GM23338 (cell line): ENCODE results near the gene WNT2. TPM values are rescaled to one million over a fixed set of nuclear protein-coding genes. Genes with fewer than 3 reads are reported as not detected.

Experiments
- ATAC-seq: fragments of 200-7000 bp; cut with Tn5 transposase; 3 replicates; pipeline ENCODE4 v1.9.1; 2020
- DNase-seq: peaks from one replicate; pipeline ENCODE4 v3.0.0-alpha.2; 2015; ENCODE audit warnings: low spot score
- H2AFZ ChIP-seq: fragments of 200-600 bp; sonication (generic); 2 replicates; pipeline ENCODE4 v1.8.0; 2016; ENCODE audit warnings: antibody characterized with exemption, mild to moderate bottlenecking, moderate library complexity
- H3F3A ChIP-seq: fragments of 200-600 bp; sonication (generic); replicated peaks from 2 replicates; pipeline ENCODE4 v1.8.0; 2017; ENCODE audit warnings: antibody characterized with exemption, mixed run types, low read depth
- H3K27ac ChIP-seq: fragments of 200-600 bp; sonication (generic); 2 replicates; pipeline ENCODE4 v1.6.1; 2016; ENCODE audit warnings: low read depth
- H3K27me3 ChIP-seq: fragments of 200-600 bp; sonication (generic); 2 replicates; pipeline ENCODE4 v1.8.0; 2016; ENCODE audit warnings: mild to moderate bottlenecking, mixed run types, moderate library complexity; ENCODE audit not compliant: insufficient read depth
- H3K36me3 ChIP-seq: fragments of 200-600 bp; sonication (generic); 2 replicates; pipeline ENCODE4 v1.8.0; 2016; ENCODE audit warnings: mild to moderate bottlenecking; ENCODE audit not compliant: insufficient read depth
- H3K4me1 ChIP-seq: fragments of 200-600 bp; sonication (generic); 2 replicates; pipeline ENCODE4 v1.8.0; 2016; ENCODE audit warnings: mild to moderate bottlenecking, moderate library complexity; ENCODE audit not compliant: insufficient read depth
- H3K4me2 ChIP-seq: fragments of 200-600 bp; sonication (generic); 2 replicates; pipeline ENCODE4 v1.7.1; 2017; ENCODE audit warnings: mixed run types
- H3K4me3 ChIP-seq: fragments of 200-600 bp; sonication (generic); 2 replicates; pipeline ENCODE4 v1.6.1; 2016; ENCODE audit warnings: mixed run types
- H3K79me2 ChIP-seq: fragments of 200-600 bp; sonication (generic); replicated peaks from 2 replicates; pipeline ENCODE4 v1.8.0; 2017; ENCODE audit warnings: mild to moderate bottlenecking; ENCODE audit not compliant: insufficient read depth
- H3K9me2 ChIP-seq: fragments of 200-600 bp; sonication (generic); 2 replicates; pipeline ENCODE4 v1.8.0; 2017; ENCODE audit not compliant: insufficient read depth
- H4K20me1 ChIP-seq: fragments of 200-600 bp; sonication (generic); replicated peaks from 2 replicates; pipeline ENCODE4 v1.8.0; 2017; ENCODE audit warnings: mild to moderate bottlenecking; ENCODE audit not compliant: insufficient read depth
- H3K27ac Mint-ChIP-seq: 2 replicates; pipeline ENCODE4 v1.8.0; 2020; ENCODE audit warnings: inconsistent platforms, mild to moderate bottlenecking, moderate library complexity, mixed read lengths
- H3K27me3 Mint-ChIP-seq: 3 replicates; pipeline ENCODE4 v1.8.0; 2022; ENCODE audit warnings: low read depth, mild to moderate bottlenecking, moderate library complexity, mixed read lengths, inconsistent platforms; ENCODE audit not compliant: insufficient read depth, poor library complexity
- H3K36me3 Mint-ChIP-seq: 3 replicates; pipeline ENCODE4 v1.8.0; 2021; ENCODE audit warnings: low read depth, mild to moderate bottlenecking, inconsistent platforms, moderate library complexity, mixed read lengths
- H3K4me1 Mint-ChIP-seq: 3 replicates; pipeline ENCODE4 v1.8.0; 2020; ENCODE audit warnings: mild to moderate bottlenecking, inconsistent platforms, mixed read lengths
- H3K4me3 Mint-ChIP-seq: 3 replicates; pipeline ENCODE4 v1.8.0; 2021; ENCODE audit warnings: moderate library complexity, mild to moderate bottlenecking, inconsistent platforms, mixed read lengths
- H3K9me3 Mint-ChIP-seq: 3 replicates; pipeline ENCODE4 v1.8.0; 2020; ENCODE audit warnings: moderate library complexity, mild to moderate bottlenecking, inconsistent platforms, mixed read lengths
- CREB1 ChIP-seq: fragments of 250-450 bp; sonication (Bioruptor Pico); IDR thresholded peaks from 2 replicates; pipeline ENCODE4 v1.5.0; 2020; ENCODE audit warnings: low read depth, mild to moderate bottlenecking, moderate library complexity
- EZH2 ChIP-seq: fragments of 200-600 bp; sonication (generic); IDR thresholded peaks from one replicate; pipeline ENCODE4 v1.8.0; 2017; ENCODE audit warnings: antibody characterized with exemption, mild to moderate bottlenecking, low read depth; ENCODE audit not compliant: unreplicated experiment
- EZH2phosphoT487 ChIP-seq: fragments of 200-600 bp; sonication (generic); IDR thresholded peaks from one replicate; pipeline ENCODE4 v1.8.1; 2018; ENCODE audit warnings: antibody characterized with exemption; ENCODE audit not compliant: unreplicated experiment
- JUNB ChIP-seq: IDR thresholded peaks from one replicate; pipeline ENCODE4 v1.6.1; 2016; ENCODE audit warnings: antibody characterized with exemption; ENCODE audit not compliant: unreplicated experiment
- NANOG ChIP-seq: IDR thresholded peaks from 2 replicates; pipeline ENCODE4 v1.6.1; 2016; ENCODE audit warnings: antibody characterized with exemption, borderline replicate concordance
- POLR2AphosphoS5 ChIP-seq: IDR thresholded peaks from 2 replicates; pipeline ENCODE4 v1.6.1; 2016; ENCODE audit warnings: antibody characterized with exemption, low read depth
- STAT1 ChIP-seq: IDR thresholded peaks from one replicate; pipeline ENCODE4 v1.6.1; 2016; ENCODE audit warnings: antibody characterized with exemption; ENCODE audit not compliant: unreplicated experiment
- ZNF114 ChIP-seq: fragments of 250-450 bp; sonication (Bioruptor Pico); IDR thresholded peaks from 2 replicates; pipeline ENCODE4 v1.5.0; 2020; ENCODE audit warnings: mild to moderate bottlenecking, moderate library complexity
- ZNF331 ChIP-seq: fragments of 250-450 bp; sonication (Bioruptor Pico); IDR thresholded peaks from 2 replicates; pipeline ENCODE4 v1.5.0; 2020; ENCODE audit warnings: low read depth, mild to moderate bottlenecking, moderate library complexity
- polyA plus RNA-seq: library from polyadenylated mRNA; unstranded; fragments of >200 nt; fragmentation: Nextera tagmentation; extraction: Ambion mirVana; gene quantifications from 2 replicates; pipeline ENCODE4 v1.2.1, GENCODE V29; 2016
- total RNA-seq: library from RNA; depleted of rRNA; stranded (reverse); fragments of >200 nt; shearing (Covaris generic); gene quantifications from 2 replicates; pipeline ENCODE4 v1.2.3, GENCODE V29; 2014
- TF ChIP-seq, protein P1 (sequence below): IDR thresholded peaks from 2 replicates; pipeline ENCODE4 v1.6.1; 2016; ENCODE audit warnings: antibody characterized with exemption
- TF ChIP-seq, protein P2 (sequence below): IDR thresholded peaks from one replicate; pipeline ENCODE4 v1.6.1; 2018; ENCODE audit warnings: antibody characterized with exemption; ENCODE audit not compliant: unreplicated experiment
- TF ChIP-seq, protein P3 (sequence below), 2 experiments: fragments of 200-600 bp in 1 of 2; sonication (generic) in 1 of 2; conservative IDR thresholded peaks; 2 replicates each; pipeline versions ENCODE4 v1.5.1 to v1.6.1; 2016 to 2017; ENCODE audit warnings: antibody characterized with exemption in 2 of 2, low read depth in 2 of 2, mild to moderate bottlenecking in 2 of 2, moderate library complexity in 1 of 2
- TF ChIP-seq, protein P4 (sequence below): fragments of 250-450 bp; sonication (Bioruptor Pico); IDR thresholded peaks from 2 replicates; pipeline ENCODE4 v1.5.0; 2020; ENCODE audit warnings: mild to moderate bottlenecking, moderate library complexity

Gene WNT2
- total and polyA plus RNA-seq, 2 experiments from 2014 or later, result not detected

DNA sequence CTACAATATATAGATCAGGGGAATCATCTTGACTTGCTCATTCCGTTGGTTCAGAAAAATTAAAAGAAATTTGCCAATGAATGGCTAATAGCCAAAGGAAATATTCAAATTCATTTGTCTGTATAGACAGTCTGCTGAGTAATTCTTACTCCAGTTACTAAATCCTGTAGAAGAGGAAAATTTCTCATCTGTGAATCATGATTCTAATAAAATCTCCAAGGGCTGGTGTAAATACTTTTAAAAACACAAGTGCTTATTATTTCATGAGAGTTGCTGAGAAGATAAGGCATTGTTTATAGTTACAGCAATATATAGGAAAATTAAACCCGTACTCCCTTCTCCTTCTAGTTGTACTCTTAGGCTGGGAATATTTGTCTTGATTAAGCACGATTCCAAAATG lies 53.0 kb downstream of the WNT2 start:
- no peaks in the 10 kb centered on the region for H3K36me3 ChIP-seq
- H3K27ac Mint-ChIP-seq, result no peak overlapping the region
- H3F3A ChIP-seq, result no peaks in the 10 kb centered on the region
- no peaks in the 10 kb centered on the region; the same call in 2 of the 3 replicates for H3K4me1 Mint-ChIP-seq
- H3K9me3 Mint-ChIP-seq, result no peaks in the 10 kb centered on the region
- H3K27ac ChIP-seq, result no peak overlapping the region
- no peaks in the 10 kb centered on the region for H3K9me2 ChIP-seq
- no peak overlapping the region for H3K4me3 ChIP-seq
- DNase-seq (no peak), ATAC-seq (no peak)
- H4K20me1 ChIP-seq, result no peaks in the 10 kb centered on the region
- no peaks in the 10 kb centered on the region for H3K27me3 ChIP-seq
- H3K36me3 Mint-ChIP-seq, result no peaks in the 10 kb centered on the region
- H3K27me3 Mint-ChIP-seq, result no peaks in the 10 kb centered on the region
- no peak overlapping the region for H2AFZ ChIP-seq
- H3K79me2 ChIP-seq, result no peaks in the 10 kb centered on the region
- no peak overlapping the region for H3K4me3 Mint-ChIP-seq
- TF ChIP-seq, protein P1, sequence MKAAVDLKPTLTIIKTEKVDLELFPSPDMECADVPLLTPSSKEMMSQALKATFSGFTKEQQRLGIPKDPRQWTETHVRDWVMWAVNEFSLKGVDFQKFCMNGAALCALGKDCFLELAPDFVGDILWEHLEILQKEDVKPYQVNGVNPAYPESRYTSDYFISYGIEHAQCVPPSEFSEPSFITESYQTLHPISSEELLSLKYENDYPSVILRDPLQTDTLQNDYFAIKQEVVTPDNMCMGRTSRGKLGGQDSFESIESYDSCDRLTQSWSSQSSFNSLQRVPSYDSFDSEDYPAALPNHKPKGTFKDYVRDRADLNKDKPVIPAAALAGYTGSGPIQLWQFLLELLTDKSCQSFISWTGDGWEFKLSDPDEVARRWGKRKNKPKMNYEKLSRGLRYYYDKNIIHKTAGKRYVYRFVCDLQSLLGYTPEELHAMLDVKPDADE, result no peak
- no peak for TF ChIP-seq POLR2AphosphoS5
- TF ChIP-seq, protein P2, sequence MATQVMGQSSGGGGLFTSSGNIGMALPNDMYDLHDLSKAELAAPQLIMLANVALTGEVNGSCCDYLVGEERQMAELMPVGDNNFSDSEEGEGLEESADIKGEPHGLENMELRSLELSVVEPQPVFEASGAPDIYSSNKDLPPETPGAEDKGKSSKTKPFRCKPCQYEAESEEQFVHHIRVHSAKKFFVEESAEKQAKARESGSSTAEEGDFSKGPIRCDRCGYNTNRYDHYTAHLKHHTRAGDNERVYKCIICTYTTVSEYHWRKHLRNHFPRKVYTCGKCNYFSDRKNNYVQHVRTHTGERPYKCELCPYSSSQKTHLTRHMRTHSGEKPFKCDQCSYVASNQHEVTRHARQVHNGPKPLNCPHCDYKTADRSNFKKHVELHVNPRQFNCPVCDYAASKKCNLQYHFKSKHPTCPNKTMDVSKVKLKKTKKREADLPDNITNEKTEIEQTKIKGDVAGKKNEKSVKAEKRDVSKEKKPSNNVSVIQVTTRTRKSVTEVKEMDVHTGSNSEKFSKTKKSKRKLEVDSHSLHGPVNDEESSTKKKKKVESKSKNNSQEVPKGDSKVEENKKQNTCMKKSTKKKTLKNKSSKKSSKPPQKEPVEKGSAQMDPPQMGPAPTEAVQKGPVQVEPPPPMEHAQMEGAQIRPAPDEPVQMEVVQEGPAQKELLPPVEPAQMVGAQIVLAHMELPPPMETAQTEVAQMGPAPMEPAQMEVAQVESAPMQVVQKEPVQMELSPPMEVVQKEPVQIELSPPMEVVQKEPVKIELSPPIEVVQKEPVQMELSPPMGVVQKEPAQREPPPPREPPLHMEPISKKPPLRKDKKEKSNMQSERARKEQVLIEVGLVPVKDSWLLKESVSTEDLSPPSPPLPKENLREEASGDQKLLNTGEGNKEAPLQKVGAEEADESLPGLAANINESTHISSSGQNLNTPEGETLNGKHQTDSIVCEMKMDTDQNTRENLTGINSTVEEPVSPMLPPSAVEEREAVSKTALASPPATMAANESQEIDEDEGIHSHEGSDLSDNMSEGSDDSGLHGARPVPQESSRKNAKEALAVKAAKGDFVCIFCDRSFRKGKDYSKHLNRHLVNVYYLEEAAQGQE, result no peak
- no peak for TF ChIP-seq NANOG
- TF ChIP-seq CREB1 (CRISPR knock-in tag), result no peak
- TF ChIP-seq, protein P3, sequence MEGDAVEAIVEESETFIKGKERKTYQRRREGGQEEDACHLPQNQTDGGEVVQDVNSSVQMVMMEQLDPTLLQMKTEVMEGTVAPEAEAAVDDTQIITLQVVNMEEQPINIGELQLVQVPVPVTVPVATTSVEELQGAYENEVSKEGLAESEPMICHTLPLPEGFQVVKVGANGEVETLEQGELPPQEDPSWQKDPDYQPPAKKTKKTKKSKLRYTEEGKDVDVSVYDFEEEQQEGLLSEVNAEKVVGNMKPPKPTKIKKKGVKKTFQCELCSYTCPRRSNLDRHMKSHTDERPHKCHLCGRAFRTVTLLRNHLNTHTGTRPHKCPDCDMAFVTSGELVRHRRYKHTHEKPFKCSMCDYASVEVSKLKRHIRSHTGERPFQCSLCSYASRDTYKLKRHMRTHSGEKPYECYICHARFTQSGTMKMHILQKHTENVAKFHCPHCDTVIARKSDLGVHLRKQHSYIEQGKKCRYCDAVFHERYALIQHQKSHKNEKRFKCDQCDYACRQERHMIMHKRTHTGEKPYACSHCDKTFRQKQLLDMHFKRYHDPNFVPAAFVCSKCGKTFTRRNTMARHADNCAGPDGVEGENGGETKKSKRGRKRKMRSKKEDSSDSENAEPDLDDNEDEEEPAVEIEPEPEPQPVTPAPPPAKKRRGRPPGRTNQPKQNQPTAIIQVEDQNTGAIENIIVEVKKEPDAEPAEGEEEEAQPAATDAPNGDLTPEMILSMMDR (conservative IDR thresholded peaks at IDR 0.05; ENCODE audit: low read depth in 2 of 2), result no peak
- no peak for TF ChIP-seq JUNB
- no peak for TF ChIP-seq STAT1
- no peak for TF ChIP-seq EZH2
- no peak for TF ChIP-seq ZNF114 (CRISPR knock-in tag)
- TF ChIP-seq, protein P4, sequence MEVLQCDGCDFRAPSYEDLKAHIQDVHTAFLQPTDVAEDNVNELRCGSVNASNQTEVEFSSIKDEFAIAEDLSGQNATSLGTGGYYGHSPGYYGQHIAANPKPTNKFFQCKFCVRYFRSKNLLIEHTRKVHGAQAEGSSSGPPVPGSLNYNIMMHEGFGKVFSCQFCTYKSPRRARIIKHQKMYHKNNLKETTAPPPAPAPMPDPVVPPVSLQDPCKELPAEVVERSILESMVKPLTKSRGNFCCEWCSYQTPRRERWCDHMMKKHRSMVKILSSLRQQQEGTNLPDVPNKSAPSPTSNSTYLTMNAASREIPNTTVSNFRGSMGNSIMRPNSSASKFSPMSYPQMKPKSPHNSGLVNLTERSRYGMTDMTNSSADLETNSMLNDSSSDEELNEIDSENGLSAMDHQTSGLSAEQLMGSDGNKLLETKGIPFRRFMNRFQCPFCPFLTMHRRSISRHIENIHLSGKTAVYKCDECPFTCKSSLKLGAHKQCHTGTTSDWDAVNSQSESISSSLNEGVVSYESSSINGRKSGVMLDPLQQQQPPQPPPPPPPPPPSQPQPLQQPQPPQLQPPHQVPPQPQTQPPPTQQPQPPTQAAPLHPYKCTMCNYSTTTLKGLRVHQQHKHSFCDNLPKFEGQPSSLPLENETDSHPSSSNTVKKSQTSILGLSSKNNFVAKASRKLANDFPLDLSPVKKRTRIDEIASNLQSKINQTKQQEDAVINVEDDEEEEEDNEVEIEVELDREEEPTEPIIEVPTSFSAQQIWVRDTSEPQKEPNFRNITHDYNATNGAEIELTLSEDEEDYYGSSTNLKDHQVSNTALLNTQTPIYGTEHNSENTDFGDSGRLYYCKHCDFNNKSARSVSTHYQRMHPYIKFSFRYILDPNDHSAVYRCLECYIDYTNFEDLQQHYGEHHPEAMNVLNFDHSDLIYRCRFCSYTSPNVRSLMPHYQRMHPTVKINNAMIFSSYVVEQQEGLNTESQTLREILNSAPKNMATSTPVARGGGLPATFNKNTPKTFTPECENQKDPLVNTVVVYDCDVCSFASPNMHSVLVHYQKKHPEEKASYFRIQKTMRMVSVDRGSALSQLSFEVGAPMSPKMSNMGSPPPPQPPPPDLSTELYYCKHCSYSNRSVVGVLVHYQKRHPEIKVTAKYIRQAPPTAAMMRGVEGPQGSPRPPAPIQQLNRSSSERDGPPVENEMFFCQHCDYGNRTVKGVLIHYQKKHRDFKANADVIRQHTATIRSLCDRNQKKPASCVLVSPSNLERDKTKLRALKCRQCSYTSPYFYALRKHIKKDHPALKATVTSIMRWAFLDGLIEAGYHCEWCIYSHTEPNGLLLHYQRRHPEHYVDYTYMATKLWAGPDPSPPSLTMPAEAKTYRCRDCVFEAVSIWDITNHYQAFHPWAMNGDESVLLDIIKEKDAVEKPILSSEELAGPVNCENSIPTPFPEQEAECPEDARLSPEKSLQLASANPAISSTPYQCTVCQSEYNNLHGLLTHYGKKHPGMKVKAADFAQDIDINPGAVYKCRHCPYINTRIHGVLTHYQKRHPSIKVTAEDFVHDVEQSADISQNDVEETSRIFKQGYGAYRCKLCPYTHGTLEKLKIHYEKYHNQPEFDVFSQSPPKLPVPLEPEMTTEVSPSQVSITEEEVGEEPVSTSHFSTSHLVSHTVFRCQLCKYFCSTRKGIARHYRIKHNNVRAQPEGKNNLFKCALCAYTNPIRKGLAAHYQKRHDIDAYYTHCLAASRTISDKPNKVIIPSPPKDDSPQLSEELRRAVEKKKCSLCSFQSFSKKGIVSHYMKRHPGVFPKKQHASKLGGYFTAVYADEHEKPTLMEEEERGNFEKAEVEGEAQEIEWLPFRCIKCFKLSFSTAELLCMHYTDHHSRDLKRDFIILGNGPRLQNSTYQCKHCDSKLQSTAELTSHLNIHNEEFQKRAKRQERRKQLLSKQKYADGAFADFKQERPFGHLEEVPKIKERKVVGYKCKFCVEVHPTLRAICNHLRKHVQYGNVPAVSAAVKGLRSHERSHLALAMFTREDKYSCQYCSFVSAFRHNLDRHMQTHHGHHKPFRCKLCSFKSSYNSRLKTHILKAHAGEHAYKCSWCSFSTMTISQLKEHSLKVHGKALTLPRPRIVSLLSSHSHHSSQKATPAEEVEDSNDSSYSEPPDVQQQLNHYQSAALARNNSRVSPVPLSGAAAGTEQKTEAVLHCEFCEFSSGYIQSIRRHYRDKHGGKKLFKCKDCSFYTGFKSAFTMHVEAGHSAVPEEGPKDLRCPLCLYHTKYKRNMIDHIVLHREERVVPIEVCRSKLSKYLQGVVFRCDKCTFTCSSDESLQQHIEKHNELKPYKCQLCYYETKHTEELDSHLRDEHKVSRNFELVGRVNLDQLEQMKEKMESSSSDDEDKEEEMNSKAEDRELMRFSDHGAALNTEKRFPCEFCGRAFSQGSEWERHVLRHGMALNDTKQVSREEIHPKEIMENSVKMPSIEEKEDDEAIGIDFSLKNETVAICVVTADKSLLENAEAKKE, result no peak
- TF ChIP-seq ZNF331 (CRISPR knock-in tag), result no peak
- no peak for TF ChIP-seq EZH2phosphoT487
- no peak overlapping the region for H3K4me2 ChIP-seq
- H3K4me1 ChIP-seq, result no peaks in the 10 kb centered on the region
